ENCODE data around the gene GRM7.

GRM7 gene

DNA sequence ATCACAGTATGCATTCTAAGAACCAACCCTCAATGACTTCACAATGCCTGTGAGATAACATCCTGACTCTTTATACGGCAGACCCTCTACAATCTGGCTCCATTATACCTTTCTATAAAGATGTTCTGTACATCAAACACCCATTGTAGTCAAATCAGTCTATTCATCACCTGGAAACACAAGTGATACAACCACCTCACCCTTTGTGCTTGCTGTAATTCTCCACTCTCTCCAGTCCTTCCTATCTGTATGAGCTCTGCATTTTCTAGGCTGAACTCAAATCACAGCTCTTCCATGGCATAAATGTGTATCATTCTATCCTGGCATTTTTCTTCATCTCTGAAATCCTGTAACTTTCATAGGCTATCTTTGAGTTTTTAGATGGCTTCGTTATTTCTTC is 539.4 kb downstream of the GRM7 start:
- DNase-seq (ENCODE audit: low spot score): no peak

GRCh38 chr3:7401418-7401817 is 540.5 kb downstream of the GRM7 start:
- no peak for DNase-seq (ENCODE audit: low spot score)

DNA sequence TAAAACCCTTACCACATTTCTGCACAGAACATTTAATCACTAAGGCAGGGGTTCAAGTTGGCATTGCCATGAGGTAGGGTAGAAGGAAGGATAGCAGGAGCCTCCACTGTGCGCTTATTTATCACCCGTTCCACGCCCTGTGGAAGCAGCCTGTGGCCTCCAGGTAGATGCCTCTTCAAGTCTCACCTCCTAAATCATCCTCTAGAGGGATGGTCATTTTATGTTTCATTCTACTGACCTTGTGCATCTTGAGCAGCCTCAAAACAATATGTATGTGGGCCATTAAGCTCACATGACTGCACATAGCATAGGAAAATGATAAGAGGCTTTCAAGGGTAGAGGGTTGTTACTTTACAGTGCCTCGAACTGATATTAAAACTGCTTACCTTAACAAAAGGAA is 546.2 kb downstream of the GRM7 start:
- no peak for DNase-seq (ENCODE audit: low spot score)

- no peak for DNase-seq (ENCODE audit: low spot score)
Observed at GRCh38 chr3:7410782-7411181, 549.9 kb downstream of the GRM7 start.

DNA sequence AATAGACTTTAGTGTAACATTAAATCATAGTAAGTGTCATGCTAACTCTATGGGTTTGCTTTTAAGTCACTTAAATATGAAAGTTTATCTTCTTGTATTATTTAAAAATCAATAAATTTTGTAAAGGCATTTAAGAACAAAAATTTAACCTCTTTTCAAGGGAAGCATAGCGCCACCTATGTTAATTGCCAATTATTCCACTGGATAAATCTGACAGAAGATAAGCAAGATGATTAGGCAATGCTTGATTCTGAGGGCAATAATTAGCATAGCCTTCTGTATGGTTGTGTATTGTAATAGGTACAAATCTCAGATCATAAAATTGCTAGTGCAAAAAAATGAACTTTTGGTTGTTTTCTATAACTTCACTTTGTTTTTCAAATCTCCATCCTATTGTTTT is 560.1 kb downstream of the GRM7 start:
- no peak for DNase-seq (ENCODE audit: low spot score)

DNA sequence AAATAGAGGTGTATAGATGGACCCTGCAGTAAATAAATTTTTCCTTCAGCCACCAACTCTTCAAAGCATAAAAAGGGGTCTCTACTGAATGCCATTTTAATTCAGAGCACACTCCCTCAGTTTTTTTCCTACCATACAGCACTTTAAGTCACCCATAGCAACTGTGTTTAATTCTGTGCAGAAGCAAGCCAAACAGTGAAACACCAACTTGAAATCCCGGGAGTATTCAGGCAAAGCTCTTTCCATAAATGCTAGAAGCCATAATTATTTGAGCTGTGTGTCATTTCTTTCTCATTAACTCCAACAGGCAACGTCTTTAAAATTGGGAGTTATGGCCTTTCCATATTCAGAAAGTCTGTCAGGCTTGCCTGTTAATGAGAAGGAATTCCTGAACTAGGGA is 562.1 kb downstream of the GRM7 start:
- DNase-seq (ENCODE audit: low spot score): no peak

DNA sequence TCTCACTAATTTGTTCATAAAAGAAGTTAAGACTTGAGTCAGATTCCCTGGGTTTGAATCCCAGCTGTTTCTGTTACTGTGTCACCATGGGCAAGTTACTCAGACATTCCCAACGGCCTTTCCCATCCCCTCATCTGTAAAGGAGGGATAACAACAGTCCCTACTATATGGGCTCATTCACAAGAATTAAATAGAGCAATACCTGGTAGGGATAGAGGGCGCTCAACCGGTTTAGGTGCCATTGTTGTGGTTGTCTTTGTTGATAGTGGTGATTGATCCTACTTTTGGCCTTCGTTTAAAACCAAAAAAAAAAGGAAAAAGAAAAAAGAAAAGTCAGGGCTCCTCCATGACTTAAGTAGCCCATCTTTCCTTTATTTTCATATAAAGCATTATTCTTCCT is 563.1 kb downstream of the GRM7 start:
- DNase-seq (ENCODE audit: low spot score): no peak

GRCh38 chr3:7428206-7428718 is 567.3 kb downstream of the GRM7 start:
- DNase-seq (ENCODE audit: low spot score): no peak

GRCh38 chr3:7432610-7433009 is 571.7 kb downstream of the GRM7 start:
- no peak for DNase-seq (ENCODE audit: low spot score)

- DNase-seq (ENCODE audit: low spot score): no peak
Observed at GRCh38 chr3:7433073-7433472, 572.2 kb downstream of the GRM7 start.

DNA sequence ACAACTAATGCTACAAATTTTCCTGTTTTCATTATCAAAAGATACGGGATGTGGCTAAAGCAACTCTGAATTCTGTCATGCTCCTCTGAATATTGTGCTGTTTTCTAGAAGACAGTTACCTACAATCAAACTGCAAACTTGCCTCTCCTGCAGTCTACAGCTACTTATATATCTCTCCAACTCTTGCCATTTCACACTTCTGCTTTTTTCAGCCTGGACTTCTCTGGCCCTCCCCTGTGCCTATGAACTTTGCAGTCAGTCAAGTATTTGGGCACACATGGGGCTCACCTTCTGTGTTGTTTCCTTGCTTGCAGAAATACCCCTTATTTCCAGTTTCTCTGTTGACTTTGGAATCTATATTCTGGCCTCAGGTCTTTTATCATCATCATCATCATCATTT is 575.6 kb downstream of the GRM7 start:
- no peak for DNase-seq (ENCODE audit: low spot score)

GRCh38 chr3:7437231-7437630 is 576.3 kb downstream of the GRM7 start:
- no peak for DNase-seq (ENCODE audit: low spot score)

- DNase-seq (ENCODE audit: low spot score): no peak
Observed at GRCh38 chr3:7439101-7439680, 578.3 kb downstream of the GRM7 start.

DNA sequence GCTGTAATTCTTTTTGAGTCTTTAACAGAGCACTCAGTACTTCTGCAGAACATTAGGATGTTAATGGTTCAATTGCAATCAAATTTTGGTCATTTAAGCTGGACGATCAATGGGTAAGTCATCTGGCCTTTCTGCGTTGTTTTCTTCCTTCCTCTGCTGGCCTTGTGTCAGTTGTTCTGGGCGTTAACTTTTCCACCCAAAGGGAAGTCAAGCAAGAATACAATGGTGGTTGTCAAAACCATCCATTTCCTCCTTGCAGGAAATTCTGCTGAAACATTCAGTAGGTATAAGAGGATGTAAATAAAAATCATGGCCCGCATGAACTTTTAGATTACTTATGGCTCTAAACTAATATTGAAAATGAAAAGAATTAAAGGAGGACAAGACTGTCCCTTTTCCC is 584.0 kb downstream of the GRM7 start:
- no peak for DNase-seq (ENCODE audit: low spot score)

- DNase-seq (ENCODE audit: low spot score): no peak
Observed at GRCh38 chr3:7445331-7445730, 584.4 kb downstream of the GRM7 start.

DNA sequence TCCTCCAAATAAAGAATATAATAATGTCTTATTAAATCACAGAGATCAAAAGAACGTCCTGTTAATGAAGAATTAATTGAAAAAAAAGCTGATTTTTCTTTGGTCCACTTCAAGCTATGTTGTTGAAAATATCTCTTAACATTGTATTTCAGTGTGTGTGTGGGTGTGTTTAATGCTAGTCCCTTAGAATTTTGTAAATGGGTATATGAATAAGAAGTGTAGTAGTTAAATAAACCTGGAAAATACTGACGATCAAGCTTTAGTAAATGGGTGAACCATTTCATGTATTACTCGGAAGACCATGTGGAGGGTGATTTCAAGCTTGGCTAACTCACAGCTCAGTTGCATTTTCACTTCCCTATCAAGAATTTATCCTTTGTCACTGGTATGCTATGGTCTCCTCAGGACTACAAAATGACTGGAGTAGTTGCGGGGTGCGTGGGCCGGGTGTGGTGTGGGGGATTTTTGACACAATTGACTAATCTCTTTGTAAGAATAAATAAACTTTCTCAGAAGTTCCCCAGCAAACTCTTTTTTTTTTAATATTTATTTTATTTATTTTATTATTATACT is 586.4 kb downstream of the GRM7 start:
- no peak for DNase-seq (ENCODE audit: low spot score)

DNA sequence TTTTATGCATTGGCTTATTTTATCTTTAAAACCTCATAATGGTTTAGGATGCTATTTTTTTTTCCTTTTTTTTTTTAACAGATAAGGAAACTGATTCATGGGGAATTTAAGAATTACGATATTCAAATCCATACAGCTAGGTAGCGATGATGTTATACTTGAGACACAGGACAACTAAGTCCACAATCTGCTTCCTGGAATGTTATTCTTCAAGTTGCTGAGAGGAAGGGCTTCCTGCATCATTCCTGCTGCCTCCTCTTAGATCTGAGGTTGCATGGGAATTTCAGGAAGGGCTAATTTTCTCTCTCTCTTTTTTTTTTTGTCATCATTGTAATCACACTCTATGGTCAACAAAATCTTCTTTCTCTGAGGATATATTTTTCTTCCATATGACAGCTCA is 595.5 kb downstream of the GRM7 start:
- no peak for DNase-seq (ENCODE audit: low spot score)

DNA sequence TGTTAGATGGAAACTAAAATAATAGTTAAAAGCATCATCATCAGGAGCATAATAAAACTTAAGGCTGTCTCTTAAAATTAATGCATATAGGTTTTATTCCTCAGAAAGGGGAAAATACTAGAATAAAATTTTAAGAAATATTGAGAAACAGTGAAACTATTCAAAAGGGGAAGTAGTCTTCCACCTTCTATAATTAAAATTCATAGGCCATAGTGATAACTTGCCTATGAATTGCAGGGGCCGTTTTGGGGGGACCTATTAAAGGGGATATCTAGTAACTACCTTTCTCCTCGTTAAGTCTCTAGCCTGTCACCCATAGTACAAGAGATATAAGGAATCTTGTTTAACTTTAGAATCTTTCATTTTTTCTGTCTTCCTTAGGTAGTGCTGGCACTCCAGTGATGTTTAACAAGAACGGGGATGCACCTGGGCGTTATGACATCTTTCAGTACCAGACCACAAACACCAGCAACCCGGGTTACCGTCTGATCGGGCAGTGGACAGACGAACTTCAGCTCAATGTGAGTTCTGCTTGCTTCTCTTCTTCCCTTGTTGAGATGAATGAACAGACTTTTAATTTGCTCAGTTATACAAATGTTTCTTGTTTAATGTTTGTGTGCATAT is 600.4 kb downstream of the GRM7 start:
- no peak for DNase-seq (ENCODE audit: low spot score)

DNA sequence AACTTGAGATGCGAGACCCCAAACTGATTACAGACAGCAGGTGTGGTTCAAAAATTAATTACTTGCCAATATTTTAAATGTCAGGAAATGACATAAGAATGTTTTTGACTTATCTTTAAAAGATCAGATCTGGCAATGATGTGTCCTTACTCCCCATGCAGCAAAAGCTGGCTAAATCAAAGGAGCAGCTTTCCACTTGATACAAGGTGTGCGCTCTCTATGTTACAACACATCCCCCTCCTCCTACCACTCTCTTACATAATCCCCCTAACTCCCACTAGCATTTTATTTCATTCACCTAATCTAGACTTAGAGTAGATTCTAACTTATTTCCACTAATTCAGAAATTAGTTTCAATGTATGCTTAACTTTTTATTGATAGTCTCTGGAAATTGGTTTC is 609.0 kb downstream of the GRM7 start:
- DNase-seq (ENCODE audit: low spot score): no peak

DNA sequence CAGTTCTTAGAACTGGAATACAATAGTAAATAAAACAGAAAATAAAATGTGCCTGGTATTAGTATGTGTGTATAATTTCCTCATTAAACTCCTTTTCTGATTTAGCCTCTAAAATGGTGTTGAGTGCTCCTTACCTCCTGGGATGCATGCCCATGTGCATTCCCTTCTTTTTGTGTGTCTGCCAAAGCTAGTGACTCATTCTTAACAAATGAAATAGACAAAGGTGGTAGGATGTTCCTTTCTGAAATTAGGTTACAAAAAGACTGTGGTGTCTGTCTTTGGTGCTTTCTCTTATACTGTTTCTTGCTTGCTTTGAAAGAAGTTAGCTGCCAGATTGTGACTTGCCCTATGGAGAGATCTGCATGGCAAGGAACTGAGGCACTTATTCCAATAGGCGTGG is 623.7 kb downstream of the GRM7 start:
- no peak for DNase-seq (ENCODE audit: low spot score)

- DNase-seq (ENCODE audit: low spot score): no peak
Observed at GRCh38 chr3:7487763-7488162, 626.8 kb downstream of the GRM7 start.

DNA sequence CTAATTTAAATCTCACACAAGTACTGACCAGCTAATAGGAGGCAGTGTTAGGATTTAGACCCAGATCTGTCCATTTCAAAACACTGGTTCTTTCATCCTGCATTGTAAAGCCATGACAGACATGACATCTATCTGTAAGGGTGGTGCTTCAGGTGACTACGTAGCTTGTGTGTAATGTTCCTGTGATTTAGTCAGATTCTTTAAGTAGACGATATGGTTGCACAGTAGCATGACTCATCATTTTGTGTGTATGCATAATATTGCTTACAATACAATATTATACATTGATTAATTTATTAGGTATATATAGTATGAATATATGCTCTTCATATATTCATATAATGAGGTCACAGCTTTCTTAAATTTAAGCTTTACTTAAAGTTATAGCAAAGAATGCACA is 628.5 kb downstream of the GRM7 start:
- DNase-seq (ENCODE audit: low spot score): no peak

DNA sequence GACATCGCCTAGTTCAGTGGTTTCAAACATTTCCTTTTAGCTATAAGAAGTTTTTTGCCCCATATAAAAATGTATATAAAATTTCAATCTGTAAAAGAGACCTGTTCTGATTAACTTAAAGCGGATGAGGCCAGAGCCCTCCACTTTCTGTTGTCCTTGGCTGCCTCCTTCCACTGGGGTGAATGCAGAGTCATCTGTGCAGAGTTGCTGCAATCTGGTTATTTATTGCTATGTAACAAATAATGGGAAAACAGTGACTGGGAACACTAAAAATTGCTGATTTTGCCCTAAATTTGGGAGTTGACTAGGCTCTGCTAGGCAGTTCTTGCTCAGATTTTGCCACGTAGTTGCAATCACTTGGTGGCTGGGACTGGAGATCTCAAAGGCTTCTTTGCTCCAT is 637.8 kb downstream of the GRM7 start:
- DNase-seq (ENCODE audit: low spot score): no peak

DNA sequence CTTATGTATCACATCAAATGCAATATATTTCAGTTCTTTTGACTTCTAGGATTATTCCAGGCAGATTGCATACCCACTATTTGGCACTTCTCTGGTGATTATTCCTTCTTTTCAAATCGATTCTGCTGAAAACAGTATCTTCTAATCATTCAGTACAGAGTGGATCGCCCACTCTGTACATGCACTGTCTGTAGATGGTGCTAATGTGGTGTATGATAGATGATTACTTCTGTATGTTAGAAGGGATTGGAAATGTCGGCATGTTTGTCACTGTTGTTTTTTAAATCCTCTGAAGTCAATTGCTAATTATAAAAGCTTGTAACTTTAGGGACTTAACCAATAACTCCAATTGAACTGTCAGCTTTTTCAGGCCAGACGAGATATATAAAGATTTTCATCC is 642.5 kb downstream of the GRM7 start:
- DNase-seq (ENCODE audit: low spot score): no peak

Measured in AG08396 (cell line).